SW480 (cell line): ENCODE data around the gene NME7.
"Not testable (repeated sequence)": the region's sequence is repeated elsewhere in the genome, so short reads cannot be mapped to it uniquely, and the experiment has no call there.

Experiments
- DNase-seq: peaks from one replicate; pipeline ENCODE4 v3.0.0-alpha.2; 2016; ENCODE audit warnings: low spot score

The NME7 gene

GRCh38 chr1:169305948-169306347, 61.6 kb downstream of the NME7 start:
- DNase-seq: no peak

- DNase-seq: no peak
These were observed 62.2 kb downstream of the NME7 start for GRCh38 chr1:169305356-169305755.

- DNase-seq: no peak
These were observed 66.7 kb downstream of the NME7 start for GRCh38 chr1:169300854-169301253.

GRCh38 chr1:169298441-169298840, 69.2 kb downstream of the NME7 start:
- DNase-seq: no peak

GRCh38 chr1:169295846-169296245, 71.8 kb downstream of the NME7 start:
- DNase-seq: no peak

GRCh38 chr1:169295425-169295824, 72.2 kb downstream of the NME7 start:
- DNase-seq: no peak

- DNase-seq: no peak
These were observed 78.6 kb downstream of the NME7 start for GRCh38 chr1:169289016-169289415.

GRCh38 chr1:169288011-169288414, 79.6 kb downstream of the NME7 start:
- peak; percentile 70 for DNase-seq

GRCh38 chr1:169287280-169287679, 80.3 kb downstream of the NME7 start:
- no peak for DNase-seq

GRCh38 chr1:169281562-169281961, 86.0 kb downstream of the NME7 start:
- DNase-seq: not testable (repeated sequence)

GRCh38 chr1:169271098-169271497, 96.5 kb downstream of the NME7 start:
- no peak for DNase-seq

GRCh38 chr1:169266133-169266532, 101.5 kb downstream of the NME7 start:
- DNase-seq: no peak

- DNase-seq: no peak
These were observed 104.5 kb downstream of the NME7 start for GRCh38 chr1:169263059-169263458.

GRCh38 chr1:169261884-169262283, 105.7 kb downstream of the NME7 start:
- DNase-seq: no peak

- no peak for DNase-seq
These were observed 107.0 kb downstream of the NME7 start for GRCh38 chr1:169260478-169261151.

- no peak for DNase-seq
These were observed 107.8 kb downstream of the NME7 start for GRCh38 chr1:169259816-169260215.

- no peak for DNase-seq
These were observed 116.8 kb downstream of the NME7 start for GRCh38 chr1:169250795-169251194.

GRCh38 chr1:169250022-169250421, 117.6 kb downstream of the NME7 start:
- no peak for DNase-seq

GRCh38 chr1:169249611-169250010, 118.0 kb downstream of the NME7 start:
- no peak for DNase-seq

- DNase-seq: no peak
These were observed 121.9 kb downstream of the NME7 start for GRCh38 chr1:169245706-169246105.

GRCh38 chr1:169240449-169241232, 127.0 kb downstream of the NME7 start:
- DNase-seq: no peak

GRCh38 chr1:169236880-169237279, 130.7 kb downstream of the NME7 start:
- no peak for DNase-seq

- DNase-seq: no peak
These were observed 131.5 kb downstream of the NME7 start for GRCh38 chr1:169236143-169236542.

GRCh38 chr1:169235568-169235967, 132.0 kb downstream of the NME7 start:
- DNase-seq: no peak
